T-helper 1 cell (primary cell): ENCODE data around the gene RTKN2.

Experiments
- DNase-seq, 5 donors: peaks; one replicate each; pipeline ENCODE4 v3.0.0-alpha.2; 2012 to 2020

Gene RTKN2

DNA sequence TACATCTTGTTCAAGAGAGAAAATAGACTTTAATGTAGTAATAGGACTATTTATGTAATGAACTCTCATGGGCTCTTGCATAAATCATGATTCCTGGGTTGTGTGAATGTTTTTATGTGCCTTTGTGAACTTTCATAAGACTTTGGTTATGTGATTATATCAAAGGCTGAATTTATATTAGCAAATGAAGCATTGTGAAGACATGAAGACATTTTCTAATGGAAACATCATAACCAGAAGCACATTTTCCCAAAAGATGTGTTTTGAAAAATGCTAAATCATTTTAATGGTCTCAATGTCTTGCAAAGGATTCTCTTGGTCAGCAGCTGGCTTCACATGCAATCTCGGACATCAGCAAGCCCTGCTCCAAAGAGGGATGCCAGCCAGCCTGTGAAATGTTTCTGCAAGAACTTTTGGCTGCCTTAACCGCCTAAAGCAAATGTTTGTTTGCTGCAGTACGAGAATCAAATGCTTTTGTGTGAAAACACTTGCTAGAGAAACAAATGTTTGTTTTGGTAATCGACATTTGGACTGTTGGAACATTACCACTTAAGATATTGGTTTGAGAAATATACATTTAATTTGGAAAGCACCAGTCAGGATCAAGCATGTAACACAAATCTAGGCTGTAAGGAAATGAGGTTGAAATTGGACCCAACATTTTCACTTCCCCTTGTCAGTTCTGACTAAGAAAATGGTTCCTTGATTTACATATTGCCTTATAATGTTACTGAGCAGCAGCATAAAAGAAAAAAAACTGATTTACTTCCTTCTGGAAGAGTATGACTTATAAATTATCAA lies 102.1 kb downstream of the RTKN2 start:
- no peak for DNase-seq

DNA sequence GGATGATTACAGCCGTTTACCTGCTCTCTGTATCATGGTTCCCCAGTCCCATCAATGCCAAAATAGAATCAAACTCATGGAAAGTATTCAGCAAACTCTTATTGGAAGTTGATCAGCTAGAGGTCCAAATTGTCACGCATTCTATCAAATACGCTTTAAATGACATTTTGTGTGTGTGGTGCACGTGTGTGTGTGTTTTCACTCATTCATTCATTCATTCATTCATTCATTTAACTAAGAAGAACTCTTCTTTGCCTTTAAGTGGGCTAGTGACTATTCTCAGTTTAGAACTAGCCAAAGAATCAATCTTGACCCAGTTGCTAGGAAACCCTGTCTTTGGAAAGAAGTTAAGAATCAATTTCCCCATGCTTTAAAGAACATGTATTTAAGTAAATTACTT lies 102.8 kb downstream of the RTKN2 start:
- DNase-seq: no peak

DNA sequence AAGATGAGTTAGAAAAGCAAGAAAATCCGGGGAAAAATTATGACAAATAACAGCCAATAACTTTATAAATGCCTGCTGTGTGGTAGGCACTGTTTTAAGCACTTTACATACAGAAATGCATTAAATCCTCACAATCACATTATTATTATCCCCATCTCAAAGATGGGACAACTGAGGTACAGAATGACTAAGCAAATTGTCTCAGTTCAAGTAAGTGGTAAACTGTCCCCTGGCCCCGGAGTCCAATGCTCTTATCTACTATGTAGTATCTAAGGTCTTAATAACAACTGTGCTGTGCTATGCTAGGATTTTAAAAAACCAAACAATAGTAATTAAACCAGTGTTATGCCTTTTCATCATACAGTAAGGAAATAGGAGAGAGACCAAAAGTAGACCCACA lies 105.6 kb downstream of the RTKN2 start:
- DNase-seq: no peak

- DNase-seq: no peak
These were observed 106.2 kb downstream of the RTKN2 start for GRCh38 chr10:62162261-62162981.

DNA sequence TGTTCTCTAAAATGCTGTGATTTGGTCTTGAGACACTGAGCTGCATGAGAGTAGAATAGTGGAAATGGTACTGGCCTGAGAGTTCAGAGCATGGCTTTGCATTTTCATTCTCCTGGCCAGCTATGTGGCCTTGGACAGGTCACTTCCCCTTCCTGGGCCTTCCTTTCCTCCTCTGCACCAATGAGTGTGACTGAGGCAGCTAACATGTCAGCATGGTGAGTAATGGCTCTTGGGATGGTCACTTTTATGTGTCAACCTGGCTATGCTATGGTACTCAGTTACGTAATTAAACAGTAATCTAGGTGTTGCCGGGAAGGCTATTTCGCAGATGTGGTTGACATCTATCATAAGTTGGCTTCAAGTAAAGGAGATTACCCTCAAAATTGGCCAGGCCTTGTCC lies 109.3 kb downstream of the RTKN2 start:
- no peak for DNase-seq

DNA sequence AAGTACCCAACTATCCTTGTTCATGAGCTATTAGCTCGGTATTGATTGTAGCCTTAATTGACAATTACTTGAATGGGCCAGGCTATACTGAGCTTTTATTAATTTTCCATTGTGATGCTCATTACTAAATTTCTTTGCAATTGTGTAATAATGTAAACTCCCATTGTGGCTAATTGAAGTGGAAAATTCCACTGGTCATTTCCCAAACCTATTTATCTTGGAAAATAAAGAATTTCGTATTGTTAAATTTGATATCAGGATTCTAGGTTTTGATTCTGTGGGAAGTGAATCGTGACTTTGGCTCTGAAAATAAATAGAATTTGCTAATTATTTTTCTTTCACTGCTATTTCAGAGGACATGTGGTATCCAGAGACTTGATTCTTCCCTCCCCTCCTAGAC lies 111.0 kb downstream of the RTKN2 start:
- no peak for DNase-seq

GRCh38 chr10:62155054-62155680 lies 113.5 kb downstream of the RTKN2 start:
- no peak for DNase-seq

- DNase-seq: no peak
These were observed 114.4 kb downstream of the RTKN2 start for GRCh38 chr10:62154231-62154630.

DNA sequence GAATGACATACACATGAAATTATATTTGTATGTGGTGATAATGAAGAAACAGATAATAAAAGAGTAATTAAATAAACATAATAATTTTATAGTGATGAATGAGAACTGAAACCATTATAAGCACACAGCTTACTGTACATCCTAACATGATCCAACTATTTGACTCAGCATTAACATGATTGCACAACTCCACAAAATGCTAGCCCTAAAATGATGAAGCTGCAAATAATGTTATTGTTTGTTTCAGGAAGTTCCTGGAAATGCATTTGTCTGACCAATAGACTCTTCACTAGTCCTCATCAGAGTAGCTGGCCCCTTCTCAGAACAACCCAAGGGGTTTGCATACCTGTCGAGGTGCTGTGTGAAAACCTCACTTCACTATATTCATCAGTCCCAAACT lies 115.5 kb downstream of the RTKN2 start:
- no peak for DNase-seq

GRCh38 chr10:62149621-62150020 lies 119.0 kb downstream of the RTKN2 start:
- DNase-seq: no peak

- DNase-seq: no peak
These were observed 120.5 kb downstream of the RTKN2 start for GRCh38 chr10:62148155-62148554.

DNA sequence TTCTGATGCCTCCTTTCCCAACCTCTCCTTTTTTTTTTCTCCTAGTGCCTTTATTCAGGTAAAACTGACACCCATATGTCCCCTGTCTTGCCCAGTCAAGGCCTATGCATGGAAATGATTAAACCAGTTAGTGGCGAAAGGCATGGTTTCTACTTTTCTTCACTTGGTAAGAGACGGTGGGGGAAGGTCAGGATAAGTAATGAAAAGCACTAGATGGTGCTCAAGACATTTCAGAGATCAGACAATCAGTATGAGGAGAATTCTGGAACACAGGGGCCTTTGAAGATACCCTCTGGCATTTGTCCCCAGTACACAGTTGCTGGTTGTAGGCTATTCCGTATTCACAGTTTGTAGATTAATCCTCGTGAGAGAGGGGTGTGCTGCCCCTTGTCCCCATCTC lies 121.2 kb downstream of the RTKN2 start:
- DNase-seq: no peak

DNA sequence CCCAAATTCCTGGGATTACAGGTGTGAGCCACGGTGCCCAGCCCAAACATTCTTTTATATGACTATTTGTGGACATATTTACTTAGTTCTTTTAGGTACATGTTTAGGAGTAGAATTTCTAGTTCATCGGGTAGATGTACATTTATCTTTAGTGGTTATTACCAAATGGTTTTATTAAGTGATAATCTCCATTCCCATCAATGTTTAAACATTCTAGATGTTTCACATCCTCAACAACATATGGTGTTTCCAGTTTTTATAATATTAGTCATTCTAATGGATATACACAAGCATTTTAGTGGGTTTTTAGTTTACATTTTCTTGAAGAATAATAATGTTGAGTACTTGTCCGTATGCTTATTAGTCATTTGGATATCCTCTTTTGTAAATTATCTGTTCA lies 131.7 kb downstream of the RTKN2 start:
- no peak for DNase-seq

- peak in 1 of 5 donors; percentile 50 for DNase-seq
These were observed 135.0 kb downstream of the RTKN2 start for GRCh38 chr10:62133618-62134017.
